GM10266 (cell line): ENCODE measurements around the gene TMEM260.

Experiments used
- DNase-seq: peaks from one replicate; pipeline ENCODE4 v3.0.0; 2012; ENCODE audit errors: extremely low spot score
- CTCF ChIP-seq: IDR thresholded peaks from 2 replicates; pipeline ENCODE4 v1.5.1; 2012; ENCODE audit warnings: mild to moderate bottlenecking, low read depth; ENCODE audit not compliant: control insufficient read depth, insufficient read depth; ENCODE audit errors: missing control alignments

TMEM260 gene

GRCh38 chr14:56633544-56633943, 53.9 kb downstream of the TMEM260 start:
- TF ChIP-seq CTCF = no peak
- no peak for DNase-seq

GRCh38 chr14:56635041-56635440, 55.4 kb downstream of the TMEM260 start:
- no peak for DNase-seq
- no peak for TF ChIP-seq CTCF

- TF ChIP-seq CTCF = no peak
- DNase-seq = no peak
Measured at GRCh38 chr14:56647493-56647892, 67.9 kb downstream of the TMEM260 start.

GRCh38 chr14:56648508-56649301, 69.1 kb downstream of the TMEM260 start:
- no peak for DNase-seq
- no peak for TF ChIP-seq CTCF

GRCh38 chr14:56649382-56649781, 69.8 kb downstream of the TMEM260 start:
- no peak for TF ChIP-seq CTCF
- DNase-seq = no peak

- DNase-seq = no peak
- TF ChIP-seq CTCF = no peak
Measured at GRCh38 chr14:56650048-56650447, 70.5 kb downstream of the TMEM260 start.

GRCh38 chr14:56650979-56651378, 71.4 kb downstream of the TMEM260 start:
- TF ChIP-seq CTCF = no peak
- no peak for DNase-seq
